GM12874 (cell line): ENCODE results near the gene CLUH.

ENCODE experiments used
- CTCF ChIP-seq: IDR thresholded peaks from 2 replicates; pipeline ENCODE4 v1.5.1; 2011; ENCODE audit warnings: low read depth, mild to moderate bottlenecking, control low read depth, low read length, moderate library complexity; ENCODE audit not compliant: insufficient read depth

Gene CLUH

GRCh38 chr17:2724784-2725164 is 13.2 kb upstream of the CLUH start:
- no peak for TF ChIP-seq CTCF

- no peak for TF ChIP-seq CTCF
Measured at GRCh38 chr17:2723997-2724783, 12.6 kb upstream of the CLUH start.

- TF ChIP-seq CTCF = no peak
Measured at GRCh38 chr17:2723505-2723996, 12.0 kb upstream of the CLUH start.

GRCh38 chr17:2722611-2723010 is 11.0 kb upstream of the CLUH start:
- TF ChIP-seq CTCF = no peak

- TF ChIP-seq CTCF = no peak
Measured at GRCh38 chr17:2721603-2722002, 10.0 kb upstream of the CLUH start.

GRCh38 chr17:2719861-2720260 is 8.3 kb upstream of the CLUH start:
- no peak for TF ChIP-seq CTCF

GRCh38 chr17:2718150-2718938 is 6.8 kb upstream of the CLUH start:
- TF ChIP-seq CTCF = no peak
